Left cardiac atrium (tissue), 4 donors: ENCODE measurements around the gene TOP1. TPM values are rescaled to one million over a fixed set of nuclear protein-coding genes. Genes with fewer than 3 reads are reported as not detected.

Source experiments
- ATAC-seq, 2 donors: fragments of 200-7000 bp; cut with Tn5 transposase; one replicate each; pipeline ENCODE4 v1.9.1; 2020; ENCODE audit warnings: mild to moderate bottlenecking in 2 of 2, moderate library complexity in 2 of 2
- DNase-seq: peaks from one replicate; pipeline ENCODE4 v3.0.0-alpha.2; 2020
- intact Hi-C, 2 donors: fragments of 100-400 bp; cut with DNase I; formaldehyde crosslinking; loops; one replicate each; pipeline versions ENCODE4 v1.14.1 to v1.15.1; 2022 to 2023
- total RNA-seq, 2 donors: library from RNA; stranded (reverse); fragmentation: NEBNext Ultra II Directional; extraction: Animal tissue kit (Norgen Biotek cat#: 25700); gene quantifications; one replicate each; pipeline ENCODE4 v1.2.1, GENCODE V29; 2021
- donor health status: DM: no; HTN: yes; CAD: no.
- donor health status: DM: no; HTN: yes; CAD: no; lungs with severe emphysema.
- donor health status: DM: yes; HTN: yes; CAD: no.
- donor health status: Dilated cardiomyopathy.

TOP1 gene
- total RNA-seq, 2 donors from 2014 or later = 26.8 to 30.4 TPM

DNA sequence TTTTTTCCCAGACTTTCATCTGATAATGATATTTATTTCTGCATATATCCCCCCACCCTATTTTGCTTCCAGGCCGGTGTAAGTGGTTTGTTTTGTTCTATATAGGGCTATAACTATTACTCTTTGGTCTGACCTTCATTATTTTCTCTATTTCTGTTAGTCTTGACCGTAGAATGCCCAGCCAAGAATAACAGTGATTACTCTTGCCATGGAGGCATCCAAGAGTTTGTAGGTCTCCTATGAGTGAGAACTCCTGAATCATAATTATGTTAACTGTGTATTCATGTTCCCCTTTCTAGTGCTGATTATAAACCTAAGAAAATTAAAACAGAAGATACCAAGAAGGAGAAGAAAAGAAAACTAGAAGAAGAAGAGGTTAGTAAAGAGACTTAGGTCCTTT, 52.2 kb downstream of the TOP1 start:
- DNase-seq (no peak), ATAC-seq (peak in 1 of 2 donors; percentile 71)
- intact Hi-C loops = no loop called here

DNA sequence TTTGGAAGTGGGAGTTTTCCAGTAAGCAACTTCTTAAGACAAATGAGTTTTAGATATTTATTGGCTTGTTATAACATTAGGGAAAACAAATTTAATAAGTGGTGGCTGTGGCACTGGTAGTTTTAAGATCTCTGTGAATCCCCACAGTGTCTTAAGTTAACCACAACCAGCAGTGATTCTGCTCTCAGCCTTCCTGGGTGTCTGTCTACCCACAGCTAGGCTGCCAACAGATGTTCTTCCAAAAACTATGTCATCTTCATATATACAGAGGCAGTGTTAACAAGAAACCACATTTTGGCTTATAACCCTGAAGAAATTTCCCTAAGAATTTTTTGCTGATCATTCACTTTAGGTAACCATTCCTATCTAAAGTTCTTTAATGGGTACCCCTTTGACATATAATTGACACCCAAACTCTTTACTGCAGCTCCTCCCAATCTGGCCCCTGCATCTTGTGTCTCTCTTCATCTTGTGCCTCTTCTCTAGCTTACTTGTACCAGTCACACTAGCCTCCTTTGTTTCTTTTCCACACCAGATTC, 52.7 kb downstream of the TOP1 start:
- intact Hi-C loops = no loop called here

DNA sequence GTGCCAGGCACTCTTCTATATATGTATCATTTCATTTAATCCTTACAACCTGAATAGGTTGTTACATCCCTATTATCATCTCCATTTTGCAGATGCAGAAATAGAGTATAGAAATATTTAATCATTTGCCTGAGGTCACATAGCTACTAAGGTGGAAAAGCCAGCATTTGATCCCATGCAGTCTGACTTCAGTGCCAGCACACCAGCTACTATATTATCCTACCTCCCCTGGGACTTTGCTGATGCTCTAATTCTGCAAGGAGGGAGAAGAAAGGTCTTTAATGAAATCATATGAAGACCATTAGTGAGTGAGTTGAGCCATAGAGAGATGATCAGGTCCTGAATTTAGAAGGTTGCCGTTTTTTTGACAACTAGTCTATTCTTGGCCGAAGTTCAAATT, 53.7 kb downstream of the TOP1 start:
- ATAC-seq (no peak), DNase-seq (no peak)
- intact Hi-C loops = no loop called here

More for the DNA sequence above, 52.7 kb downstream of the TOP1 start:
- ATAC-seq (no peak), DNase-seq (no peak)

DNA sequence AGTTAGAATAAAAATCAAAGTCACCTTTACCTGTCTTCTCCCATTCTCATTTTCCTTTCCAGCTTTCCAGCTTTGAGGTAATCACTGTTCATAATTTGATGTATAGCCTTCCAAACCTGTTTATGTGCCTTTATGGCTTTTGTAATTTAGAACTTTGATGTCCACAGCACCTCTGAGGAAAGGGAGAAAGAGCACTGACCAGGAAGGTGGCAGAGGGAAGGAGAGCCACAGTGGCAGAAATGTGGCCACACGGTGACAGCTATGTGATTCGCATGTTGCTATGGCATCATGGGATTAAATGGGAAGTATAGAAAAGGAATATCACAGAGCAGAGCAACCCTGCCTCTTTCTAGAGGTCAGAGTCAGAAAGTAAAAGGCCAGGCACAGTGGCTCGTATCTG, 57.0 kb downstream of the TOP1 start:
- no peak for DNase-seq
- intact Hi-C loops = no loop called here
- ATAC-seq = no peak

DNA sequence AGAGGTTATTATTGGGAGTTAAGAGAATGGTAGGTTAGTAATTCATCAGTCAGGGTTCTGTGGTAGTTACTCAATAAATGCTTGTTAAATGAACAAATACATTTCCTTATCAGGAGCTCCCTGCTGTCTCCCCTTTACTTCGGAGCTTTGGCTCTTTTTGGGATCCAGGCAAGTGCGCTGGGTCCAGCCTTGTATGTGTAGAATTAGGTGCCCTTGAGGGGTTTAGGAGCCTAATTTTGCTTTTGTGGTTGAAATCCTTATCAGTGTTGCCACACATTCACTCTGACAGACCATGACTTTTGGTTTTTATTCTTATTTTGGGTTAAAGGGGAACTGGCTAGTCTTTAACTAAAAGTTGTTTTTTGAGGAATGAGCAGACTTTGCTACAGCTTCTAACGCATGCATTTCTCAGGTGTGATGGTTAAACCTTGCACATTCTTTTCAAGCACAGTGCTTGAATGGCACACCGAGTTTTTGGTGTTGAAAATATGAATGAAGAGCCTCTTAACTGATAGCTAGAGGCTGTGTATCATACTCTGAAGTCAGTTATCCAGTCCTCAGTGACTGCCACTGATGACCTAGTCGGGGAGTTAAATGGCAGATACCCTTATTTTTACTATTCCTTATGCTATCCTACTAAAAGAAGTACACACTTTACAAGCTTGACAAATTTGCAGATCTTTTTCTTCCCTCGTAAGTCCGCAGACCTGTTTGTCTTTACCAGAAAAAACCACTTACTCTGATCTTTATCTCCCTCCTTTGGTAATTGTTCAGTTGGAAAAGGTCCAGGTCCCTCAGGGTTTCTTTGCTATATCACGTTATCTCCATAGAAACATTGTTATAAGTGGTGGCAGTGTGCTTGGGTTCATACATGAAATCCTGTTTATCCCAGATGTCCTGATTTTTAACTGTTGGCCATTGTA, 58.0 kb downstream of the TOP1 start:
- DNase-seq = no peak
- no peak for ATAC-seq
- intact Hi-C loops = no loop called here

DNA sequence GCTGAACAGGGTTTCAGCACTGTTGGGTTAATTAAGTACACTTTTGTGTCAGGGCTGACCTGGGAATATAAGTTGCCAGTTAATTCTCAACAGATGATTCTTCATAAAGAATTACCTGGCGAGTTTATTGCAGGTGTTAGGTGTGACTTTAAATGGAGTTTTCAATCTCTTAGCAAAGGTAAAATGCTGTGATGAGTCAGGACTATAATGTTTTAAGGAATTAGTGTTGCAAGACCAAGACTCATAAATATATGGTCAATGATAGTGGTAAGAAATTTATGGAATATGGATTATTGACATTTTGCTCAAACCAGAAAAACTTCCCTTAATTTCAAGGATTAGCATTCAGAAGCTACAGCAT, 58.7 kb downstream of the TOP1 start:
- ATAC-seq (no peak), DNase-seq (no peak)
- intact Hi-C loops = no loop called here

DNA sequence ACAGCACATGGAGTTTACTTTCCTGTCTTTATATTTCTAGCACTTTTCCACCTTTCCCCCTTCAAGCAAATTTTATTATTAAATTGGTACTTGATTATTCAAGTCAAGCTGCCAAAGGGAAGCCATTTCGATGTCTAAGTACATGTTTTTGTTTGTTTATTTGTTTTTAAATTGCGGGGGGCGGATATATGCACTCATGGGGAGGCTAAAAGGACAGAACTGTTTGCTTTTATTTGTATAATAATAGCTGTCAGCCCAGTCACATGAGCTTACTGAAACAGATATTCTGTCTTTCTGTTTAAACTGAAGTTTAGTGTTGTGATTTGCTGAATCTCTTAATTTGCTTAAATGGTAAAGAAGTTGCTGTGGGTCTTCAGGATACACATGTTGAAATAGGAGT, 59.2 kb downstream of the TOP1 start:
- DNase-seq = no peak
- ATAC-seq = no peak
- intact Hi-C loops = no loop called here

DNA sequence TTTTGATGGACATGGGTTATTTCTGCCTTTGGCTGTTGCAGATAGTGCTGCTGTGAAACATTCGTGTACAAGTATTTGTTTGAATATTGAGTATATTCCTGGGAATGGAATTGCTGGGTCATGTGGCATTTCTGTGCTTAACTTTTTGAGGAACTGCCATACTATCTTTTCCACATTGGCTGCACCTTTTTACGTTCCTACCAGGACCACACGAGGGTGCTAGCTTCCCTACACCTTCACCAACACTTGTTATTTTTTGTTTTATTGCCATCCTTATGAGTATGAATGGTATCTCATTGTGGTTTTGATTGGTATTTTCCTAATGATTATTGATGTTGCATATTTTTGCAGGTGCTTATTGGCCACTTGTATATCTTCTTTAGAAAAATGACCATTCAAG, 60.9 kb downstream of the TOP1 start:
- no peak for ATAC-seq
- no peak for DNase-seq
- intact Hi-C loops = no loop called here

DNA sequence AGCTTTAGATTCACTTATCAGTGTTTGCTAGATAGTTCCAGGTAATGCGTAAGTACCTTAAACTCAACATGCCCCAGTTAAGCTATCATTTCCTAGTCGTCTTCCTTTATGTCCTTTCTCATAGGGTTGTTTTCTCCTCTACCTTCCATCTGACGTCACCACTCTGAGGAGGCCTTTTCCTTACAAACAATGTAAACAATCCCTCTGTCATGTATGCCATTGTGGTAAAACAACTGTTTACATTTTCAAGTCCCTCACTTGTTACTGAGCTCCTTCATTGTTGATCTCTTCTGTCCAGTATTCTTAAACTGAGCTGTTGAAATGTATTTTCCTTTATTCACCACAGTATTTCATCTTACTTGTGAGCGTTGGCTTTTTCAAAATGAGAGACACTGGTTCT, 63.3 kb downstream of the TOP1 start:
- intact Hi-C loops = no loop called here
- DNase-seq = no peak
- ATAC-seq = no peak

DNA sequence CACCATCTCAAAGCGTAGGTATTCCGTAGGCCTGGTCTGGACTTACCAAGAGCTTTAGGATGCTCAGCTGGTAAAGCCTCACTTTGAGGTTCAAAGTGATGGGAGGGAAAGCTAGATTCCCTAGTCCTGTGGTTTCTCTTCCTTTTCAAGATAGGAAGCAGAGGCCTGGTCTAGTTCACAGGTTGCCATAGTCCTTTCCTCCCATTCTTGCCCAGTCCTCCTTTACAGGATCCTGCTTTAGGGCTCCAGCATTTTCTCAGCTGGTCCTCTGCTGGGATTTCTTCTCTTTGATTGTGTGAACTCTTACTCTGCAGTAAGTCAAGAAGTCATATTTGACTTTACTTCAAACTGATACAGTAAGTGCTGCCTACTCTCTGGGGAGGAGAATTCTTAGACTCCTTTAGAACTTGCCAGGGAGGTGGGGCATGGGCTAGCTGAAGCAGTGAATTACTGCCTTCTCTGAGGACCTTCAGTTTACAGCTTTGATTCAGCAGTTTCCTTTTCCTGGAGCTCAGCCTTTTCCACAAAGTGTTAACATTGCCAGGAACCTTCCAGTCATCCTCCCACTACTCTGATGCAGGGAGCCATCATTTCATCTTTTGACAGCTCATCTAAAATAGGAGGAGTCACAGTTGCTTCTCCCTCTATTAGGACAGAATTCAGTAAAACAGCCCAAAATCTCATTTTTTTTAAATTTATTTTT, 65.9 kb downstream of the TOP1 start:
- DNase-seq = no peak
- ATAC-seq = peak in 1 of 2 donors; percentile 62
- intact Hi-C loops = loop anchor here (2.0 to 5.0 kb wide), 4 partner anchors 102 to 127 kb away; no protein-coding TSS in a partner anchor

DNA sequence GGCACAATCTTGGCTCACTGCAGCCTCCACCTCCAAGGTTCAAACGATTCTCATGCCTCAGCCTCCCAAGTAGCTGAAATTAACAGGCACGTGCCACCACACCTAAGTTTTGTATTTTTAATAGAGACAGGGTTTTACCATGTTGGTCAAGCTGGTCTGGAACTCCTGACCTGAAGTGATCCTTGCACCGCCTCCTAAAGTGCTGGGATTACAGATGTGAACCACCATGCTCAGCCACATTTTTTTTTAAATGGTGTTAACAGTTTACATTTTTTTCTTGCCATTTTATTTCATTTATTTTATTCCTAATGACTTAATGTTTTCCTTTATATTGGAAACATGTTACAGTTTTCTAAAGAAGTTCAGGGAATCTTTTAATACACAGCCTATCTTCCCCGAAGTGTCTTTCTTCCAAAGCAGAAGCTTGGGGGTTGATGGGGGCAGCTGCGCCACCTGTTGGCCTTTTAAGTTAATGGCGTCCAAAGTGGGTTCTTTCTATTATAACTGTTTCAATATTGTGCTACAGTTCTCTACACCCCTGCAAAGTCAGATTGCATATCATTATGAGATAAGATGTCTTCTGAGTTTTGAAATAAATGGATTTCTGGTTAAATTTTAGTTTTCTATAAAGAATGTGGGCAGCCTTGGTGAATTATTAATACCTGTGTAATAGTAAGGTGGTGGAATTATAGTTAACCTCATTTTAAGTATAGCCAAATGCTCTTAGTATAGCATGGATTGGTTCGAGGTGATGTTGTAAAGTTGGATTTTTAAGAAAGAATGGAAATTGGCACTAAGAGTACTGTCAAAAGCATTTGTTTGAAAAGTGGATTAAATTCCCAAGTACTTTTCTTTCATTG, 66.7 kb downstream of the TOP1 start:
- ATAC-seq (peak in 1 of 2 donors; percentile 74), DNase-seq (peak; percentile 61)
- intact Hi-C loops = loop anchor here (2.0 to 5.0 kb wide), 4 partner anchors 103 to 128 kb away; no protein-coding TSS in a partner anchor

DNA sequence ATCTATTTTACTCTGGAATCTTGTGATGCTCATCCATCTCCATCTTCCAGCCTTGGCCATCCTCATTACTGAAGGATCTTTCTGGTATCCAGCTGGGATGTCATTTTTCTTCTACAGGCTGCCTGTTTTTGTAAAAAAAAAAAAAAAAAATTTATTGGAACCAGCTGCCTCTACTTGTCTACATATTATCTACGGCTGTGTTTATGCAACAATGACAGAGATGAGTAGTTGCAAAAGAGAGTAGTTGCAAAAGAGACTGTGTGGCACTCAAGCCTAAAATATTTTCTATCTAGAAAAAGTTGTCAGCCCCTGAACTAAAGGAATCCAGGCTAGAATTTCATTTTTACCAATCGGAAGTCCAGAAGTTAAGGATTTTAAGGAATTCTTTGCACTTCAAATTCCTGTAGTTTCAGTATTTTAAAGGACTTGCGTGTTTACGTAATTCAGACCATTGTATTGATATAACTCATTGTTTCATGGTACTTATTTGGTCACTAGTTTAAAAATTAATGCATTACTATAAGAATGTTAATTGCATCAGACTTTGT, 70.2 kb downstream of the TOP1 start:
- ATAC-seq = peak in 1 of 2 donors; percentile 63

DNA sequence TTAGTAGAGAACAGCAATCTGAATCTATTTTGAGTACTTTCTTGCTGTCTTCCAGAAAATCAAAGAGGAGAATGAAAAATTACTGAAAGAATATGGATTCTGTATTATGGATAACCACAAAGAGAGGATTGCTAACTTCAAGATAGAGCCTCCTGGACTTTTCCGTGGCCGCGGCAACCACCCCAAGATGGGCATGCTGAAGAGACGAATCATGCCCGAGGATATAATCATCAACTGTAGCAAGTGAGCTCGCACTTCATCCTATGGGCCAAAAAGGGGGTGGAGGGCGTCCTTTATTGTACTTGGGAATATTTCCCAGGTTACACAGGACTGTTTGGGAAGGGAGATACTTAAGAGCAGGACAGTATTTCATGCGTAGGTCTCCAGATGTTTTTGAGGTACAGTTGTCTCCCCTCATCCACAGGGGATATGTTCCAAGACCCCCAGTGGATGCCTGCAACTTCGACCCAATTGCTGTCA, 71.4 kb downstream of the TOP1 start:
- ATAC-seq = no peak
- intact Hi-C loops = no loop called here
- DNase-seq = no peak

More for the DNA sequence above, 70.2 kb downstream of the TOP1 start:
- no peak for DNase-seq
- intact Hi-C loops = loop anchor here in 1 of 2 donors (5.0 kb wide), 2 partner anchors 106 to 131 kb away; no protein-coding TSS in a partner anchor

DNA sequence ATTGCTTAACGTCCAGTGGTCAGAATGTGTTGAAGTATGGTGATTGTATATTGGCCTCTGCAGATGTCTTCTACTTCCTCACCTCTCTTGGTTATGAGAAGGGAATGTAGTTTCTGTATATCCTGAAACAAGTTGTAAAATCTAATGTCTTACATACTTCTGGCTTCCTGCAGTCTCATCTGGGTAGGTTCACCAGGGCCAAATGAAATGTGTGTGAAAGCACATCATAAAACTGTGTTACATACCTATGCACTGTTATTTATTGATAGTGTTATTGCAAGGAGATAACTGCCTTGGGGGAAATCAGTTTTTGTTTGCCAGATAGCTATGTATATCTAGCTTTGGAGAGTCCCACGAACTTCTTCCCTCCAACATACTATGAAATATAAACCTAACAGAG, 73.0 kb downstream of the TOP1 start:
- intact Hi-C loops = no loop called here
- ATAC-seq = no peak
- DNase-seq = no peak

DNA sequence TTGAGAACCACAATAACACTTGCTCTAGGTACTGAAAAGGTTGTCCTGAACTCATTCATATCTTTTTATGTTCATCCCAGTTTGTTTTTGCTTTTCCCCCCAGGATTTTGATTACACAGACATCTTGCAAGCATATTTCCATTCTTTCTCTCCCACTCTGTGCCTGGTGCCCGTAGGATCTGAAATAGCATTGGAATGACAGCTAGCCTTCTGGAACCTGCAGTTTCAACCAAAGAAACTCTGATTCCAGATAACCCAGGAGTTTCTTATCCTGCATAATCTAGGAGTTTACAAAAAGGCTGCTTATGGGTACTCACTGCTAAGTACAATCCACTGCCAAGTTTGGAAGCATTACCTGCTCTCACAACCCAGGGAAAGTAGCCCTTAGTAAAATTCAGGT, 79.9 kb downstream of the TOP1 start:
- ATAC-seq = no peak
- DNase-seq = no peak
- intact Hi-C loops = no loop called here

DNA sequence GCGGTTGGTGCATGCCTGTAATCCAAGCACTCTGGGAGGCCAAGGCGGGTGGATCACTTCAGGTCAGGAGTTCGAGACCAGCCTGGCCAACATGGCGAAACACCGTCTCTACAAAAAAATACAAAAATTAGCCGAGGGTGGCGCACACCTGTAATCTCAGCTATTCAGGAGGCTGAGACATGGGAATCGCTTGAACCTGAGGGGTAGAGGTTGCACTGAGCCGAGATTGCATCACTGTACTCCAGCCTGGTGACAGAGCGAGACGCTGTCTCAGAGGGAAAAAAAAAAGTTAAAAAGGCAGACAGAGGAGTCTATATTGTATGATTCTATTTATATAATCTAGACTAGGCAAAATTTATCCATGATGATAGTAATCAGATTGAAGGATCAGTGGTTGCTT, 81.4 kb downstream of the TOP1 start:
- intact Hi-C loops = no loop called here

DNA sequence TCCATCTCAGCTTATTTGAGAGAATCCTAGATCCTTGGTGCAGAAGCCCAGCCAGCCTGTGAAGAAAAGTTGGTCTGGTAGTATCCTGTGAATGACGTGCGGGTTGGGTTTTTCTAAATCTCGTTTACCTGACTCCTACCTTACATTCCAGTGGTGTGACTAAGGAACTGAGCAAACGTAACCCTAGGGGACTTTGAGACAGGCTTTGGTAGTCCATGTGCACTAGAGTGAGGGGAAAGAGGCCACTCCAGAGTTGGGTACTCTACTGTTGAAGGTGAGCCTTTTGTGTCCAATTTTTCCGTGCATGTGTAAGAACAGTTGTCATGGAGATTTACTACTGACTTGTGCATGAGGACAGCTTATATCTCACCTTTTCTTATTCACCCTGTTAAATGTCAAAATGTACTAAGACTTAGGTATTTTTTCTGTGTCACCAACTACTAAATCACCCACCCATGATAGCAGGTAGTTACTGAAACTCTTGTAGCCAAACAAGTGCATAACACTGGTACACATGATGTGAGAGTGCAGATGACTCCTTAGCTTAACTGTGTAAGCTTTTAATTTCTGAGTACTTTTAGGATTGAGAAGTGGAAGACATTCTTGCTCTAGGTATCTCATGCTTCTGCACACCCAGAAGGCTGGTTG, 82.4 kb downstream of the TOP1 start:
- ATAC-seq = no peak
- intact Hi-C loops = no loop called here
- DNase-seq = no peak

More for the DNA sequence above, 81.4 kb downstream of the TOP1 start:
- DNase-seq (no peak), ATAC-seq (no peak)

DNA sequence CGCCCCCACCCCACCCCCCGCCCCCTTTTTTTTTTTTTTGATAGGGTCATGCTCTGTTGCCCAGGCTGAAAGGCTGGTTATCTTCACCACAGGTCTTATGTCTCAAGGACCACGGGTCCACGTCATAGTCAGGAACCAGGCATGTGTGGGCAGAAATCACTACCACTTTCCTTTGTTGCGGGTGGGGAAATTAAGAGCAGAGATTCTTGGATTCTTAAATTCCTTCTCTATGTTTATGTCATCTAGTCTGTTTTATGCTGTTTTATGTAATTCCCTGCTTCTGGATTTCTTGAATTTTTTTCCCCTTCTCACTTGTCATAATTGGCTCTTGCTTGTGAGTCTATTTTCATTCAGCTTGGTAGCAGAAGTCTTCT, 82.9 kb downstream of the TOP1 start:
- intact Hi-C loops = no loop called here
- ATAC-seq = no peak

More for the DNA sequence above, 82.9 kb downstream of the TOP1 start:
- DNase-seq = no peak
